Naive thymus-derived CD8-positive, alpha-beta T cell (primary cell): Measurements from ENCODE around the gene AK3. TPM values are rescaled to one million over a fixed set of nuclear protein-coding genes. Genes with fewer than 3 reads are reported as not detected.
A peak's percentile ranks its signal among the peaks of the same experiment; 100 is the strongest.
"Not testable (repeated sequence)": the region's sequence is repeated elsewhere in the genome, so short reads cannot be mapped to it uniquely, and the experiment has no call there.

Source experiments
- ATAC-seq, 2 donors: fragments of 150-1000 bp; cut with Tn5 transposase in 1 of 2; sonication (Bioruptor Pico), chemical (Tn5 transposase) in 1 of 2; 1 replicate in 1 of 2; 2 replicates in 1 of 2; pipeline ENCODE4 v1.10.0; 2021; ENCODE audit warnings: mild to moderate bottlenecking in 2 of 2, moderate library complexity in 2 of 2
- POLR2A ChIA-PET: fragments of 350-600 bp; sonication (Branson Sonifier 250); formaldehyde crosslinking; loops from one replicate; lab custom pipeline; 2021; ENCODE audit warnings: antibody characterized with exemption; lab: Charles Lee
- DNase-seq, 10 donors: peaks; one replicate each; pipeline versions ENCODE4 v3.0.0 to v3.0.0-alpha.2; 2020 to 2022
- H3K27ac Mint-ChIP-seq, 10 donors: one replicate each; pipeline ENCODE4 v1.8.0; 2020 to 2022; ENCODE audit warnings: mild to moderate bottlenecking in 10 of 10, mixed read lengths in 10 of 10, moderate library complexity in 4 of 10, inconsistent platforms in 1 of 10
- H3K27me3 Mint-ChIP-seq, 5 donors: one replicate each; pipeline ENCODE4 v1.8.0; 2021 to 2022; ENCODE audit warnings: mixed read lengths in 5 of 5
- H3K36me3 Mint-ChIP-seq, 3 donors: one replicate each; pipeline ENCODE4 v1.8.0; 2020 to 2022; ENCODE audit warnings: mixed read lengths in 3 of 3, mild to moderate bottlenecking in 2 of 3, inconsistent platforms in 1 of 3
- H3K4me1 Mint-ChIP-seq, 4 donors: one replicate each; pipeline ENCODE4 v1.8.0; 2021 to 2022; ENCODE audit warnings: mixed read lengths in 4 of 4
- H3K4me3 Mint-ChIP-seq, 10 donors: one replicate each; pipeline ENCODE4 v1.8.0; 2020 to 2022; ENCODE audit warnings: mild to moderate bottlenecking in 10 of 10, mixed read lengths in 10 of 10, moderate library complexity in 6 of 10, inconsistent platforms in 1 of 10
- H3K9me3 Mint-ChIP-seq, 9 donors: one replicate each; pipeline ENCODE4 v1.8.0; 2020 to 2022; ENCODE audit warnings: mixed read lengths in 9 of 9, mild to moderate bottlenecking in 3 of 9, inconsistent platforms in 1 of 9, moderate library complexity in 1 of 9
- polyA plus RNA-seq, 3 donors: library from polyadenylated mRNA; unstranded; fragments of 300-500 nt; fragmentation: Illumina TruSeq; gene quantifications; one replicate each; pipeline ENCODE4 v1.2.3, GENCODE V29; 2021
- total RNA-seq, 8 experiments: library from RNA in 2 of 8; stranded (reverse) in 2 of 8; gene quantifications; one replicate each; pipeline ENCODE4 v1.2.3 and lab custom pipeline; 2021 to 2026

AK3 gene
- total and polyA plus RNA-seq, 5 experiments from 2014 or later: 29.0 to 58.8 (median 41.6) TPM

DNA sequence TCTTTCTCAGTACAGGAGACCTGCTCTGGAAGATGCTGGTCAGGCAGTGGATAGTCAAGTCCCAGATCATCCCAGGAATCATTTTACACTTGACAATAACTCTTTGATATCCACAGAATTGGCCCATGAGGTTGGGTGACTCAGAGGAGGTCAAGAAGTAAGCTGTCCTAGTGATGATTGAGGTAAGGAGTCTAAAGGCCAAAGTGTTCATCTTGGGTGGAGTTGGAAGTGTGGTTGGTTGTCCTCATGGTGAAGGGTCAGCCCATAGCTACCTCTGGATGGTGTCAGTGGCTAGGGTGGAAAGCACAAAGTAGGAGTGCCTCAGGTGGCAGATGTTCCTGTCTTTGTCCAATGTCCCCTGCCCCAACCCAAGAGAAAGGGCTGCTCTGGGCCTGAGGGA is 27.7 kb upstream of the AK3 start:
- H3K9me3 Mint-ChIP-seq: peaks cover 0 to 2% (median 0%) of the 10 kb centered on the region in 9 donors
- POLR2A ChIA-PET: no interaction called here
- H3K27ac Mint-ChIP-seq: no peak overlapping the region
- H3K4me3 Mint-ChIP-seq: no peak overlapping the region
- peaks cover 0 to 3% (median under 1%) of the 10 kb centered on the region in 5 donors for H3K27me3 Mint-ChIP-seq
- no peak for ATAC-seq
- no peak for DNase-seq
- peaks cover 0 to 6% (median 0%) of the 10 kb centered on the region in 3 donors for H3K36me3 Mint-ChIP-seq
- H3K4me1 Mint-ChIP-seq: peaks cover 0 to 2% (median 0%) of the 10 kb centered on the region in 4 donors

DNA sequence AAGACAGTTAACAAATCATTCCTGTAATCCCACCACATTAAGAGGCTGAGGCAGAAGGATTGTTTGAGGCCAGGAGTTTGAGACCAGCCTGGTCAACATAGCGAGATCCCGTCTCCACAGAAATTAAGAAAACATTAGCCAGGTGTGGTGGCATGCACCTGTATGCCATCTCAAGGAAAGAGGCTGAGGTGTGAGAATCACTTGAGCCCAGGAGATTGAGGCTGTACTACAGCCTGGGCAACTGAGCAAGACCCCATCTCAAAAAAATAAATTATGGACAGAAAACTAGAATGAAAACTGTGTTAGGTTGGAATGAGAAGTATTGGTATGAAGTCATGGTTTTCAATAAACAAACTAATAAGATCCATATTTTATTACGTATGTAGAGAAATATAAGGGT is 23.0 kb upstream of the AK3 start:
- Mint-ChIP-seq H3K36me3 (no peaks in the 10 kb centered on the region), H3K4me1 (peaks cover 3 to 27% (median 13%) of the 10 kb centered on the region in 4 donors), H3K9me3 (no peaks in the 10 kb centered on the region), H3K27ac (no peak overlapping the region), H3K27me3 (peaks cover 2 to 14% (median 10%) of the 10 kb centered on the region in 5 donors), H3K4me3 (no peak overlapping the region)
- ATAC-seq (no peak), DNase-seq (no peak)
- POLR2A ChIA-PET: no interaction called here

DNA sequence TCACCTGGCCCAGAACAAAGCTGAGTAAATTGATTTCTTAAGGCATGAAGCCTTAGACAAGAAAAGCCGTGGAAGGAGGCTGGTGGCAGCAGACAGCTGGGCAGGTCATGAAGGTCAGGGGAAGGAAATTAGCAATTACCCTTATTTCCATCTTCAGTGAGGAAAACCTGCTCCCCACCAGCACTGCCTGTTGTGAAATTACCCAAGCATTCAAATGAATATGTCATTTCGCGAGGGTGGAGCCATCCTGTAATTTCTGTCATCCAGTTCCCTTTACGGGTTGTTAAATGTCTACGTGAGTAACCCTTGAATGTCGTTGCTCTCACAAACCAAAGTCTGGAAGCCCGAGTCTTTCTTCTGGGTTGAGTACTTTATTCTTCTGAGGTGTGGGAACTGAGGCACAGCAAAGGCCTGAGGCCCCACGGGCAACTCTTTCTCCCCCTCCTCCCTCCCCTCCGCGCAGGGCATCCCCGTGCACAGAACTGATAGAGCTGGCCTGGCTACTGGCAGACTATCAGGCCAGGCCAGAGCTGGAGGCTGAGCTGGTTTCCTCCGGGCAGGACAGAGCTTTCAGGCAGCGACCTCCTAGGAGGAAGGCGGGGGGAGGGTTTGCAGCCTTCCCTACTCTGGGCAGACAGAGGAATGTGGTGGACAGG is 22.0 kb upstream of the AK3 start:
- H3K27me3 Mint-ChIP-seq: peaks cover 2 to 14% (median 10%) of the 10 kb centered on the region in 5 donors
- no peaks in the 10 kb centered on the region for H3K9me3 Mint-ChIP-seq
- H3K4me3 Mint-ChIP-seq: peak overlapping the region; percentile 8 to 68 (median 55)
- H3K27ac Mint-ChIP-seq: peak overlapping the region in 5 of 10 donors; percentile 9 to 44 (median 41)
- H3K4me1 Mint-ChIP-seq: peaks cover 3 to 27% (median 13%) of the 10 kb centered on the region in 4 donors
- DNase-seq (no peak), ATAC-seq (peak; percentile 17 to 50)
- H3K36me3 Mint-ChIP-seq: no peaks in the 10 kb centered on the region
- POLR2A ChIA-PET: interaction anchor here (0.6 kb wide), 2 partner anchors 222 to 838 kb away, joined by 3 to 4 read pairs; partner anchors contain the start of gene JAK2

DNA sequence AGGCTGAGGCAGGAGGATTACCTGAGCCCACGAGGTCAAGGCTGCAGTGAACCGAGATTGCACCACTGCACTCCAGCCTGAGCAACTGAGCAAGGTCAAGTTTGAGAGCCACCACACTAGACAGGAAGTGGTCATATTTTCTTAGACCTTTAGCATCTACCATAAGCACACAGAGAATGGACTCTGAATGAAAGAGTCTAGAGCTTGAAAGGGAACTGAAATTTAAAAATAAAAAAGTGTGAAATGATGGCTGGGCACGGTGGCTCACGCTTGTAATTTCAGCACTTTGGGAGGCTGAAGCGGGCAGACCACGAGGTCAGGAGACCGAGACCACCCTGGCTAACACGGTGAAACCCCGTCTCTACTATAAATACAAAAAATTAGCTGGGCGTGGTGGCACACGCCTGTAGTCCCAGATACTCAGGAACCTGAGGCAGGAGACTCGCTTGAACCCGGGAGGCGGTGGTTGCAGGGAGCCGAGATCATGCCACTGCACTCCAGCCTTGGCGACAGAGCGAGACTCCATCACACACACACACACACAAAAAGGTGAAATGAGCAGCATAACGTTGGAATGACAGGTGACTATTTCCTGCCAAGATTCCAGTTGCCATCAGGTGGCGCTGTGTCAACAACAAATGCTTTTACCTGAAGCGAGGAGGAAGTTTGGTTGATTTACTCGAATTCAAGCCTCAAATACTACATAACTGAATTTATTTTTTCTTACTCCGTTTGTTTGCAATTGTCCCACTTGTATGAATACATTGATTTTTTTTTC is 21.3 kb upstream of the AK3 start:
- POLR2A ChIA-PET: no interaction called here
- peak overlapping the region in 5 of 10 donors; percentile 9 to 44 (median 41) for H3K27ac Mint-ChIP-seq

DNA sequence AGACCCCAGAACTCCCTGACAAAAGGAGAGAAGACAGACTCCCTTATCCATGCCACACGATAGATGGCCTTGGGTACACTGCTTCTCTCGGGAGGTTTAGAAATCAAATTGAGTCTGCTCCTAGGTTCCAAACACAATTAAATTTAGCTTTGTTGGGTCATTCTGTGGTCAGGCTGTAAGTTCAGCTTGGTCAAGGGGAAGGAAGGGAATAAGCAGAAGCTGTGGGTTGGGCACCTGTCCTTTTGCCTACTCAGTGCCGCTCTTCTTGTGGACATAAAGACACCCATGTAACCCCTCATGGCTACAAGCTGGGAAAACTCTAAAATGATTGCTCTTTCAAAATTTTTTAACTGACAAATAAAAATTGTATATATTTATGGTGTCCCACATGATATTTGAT is 19.1 kb upstream of the AK3 start:
- Mint-ChIP-seq H3K36me3 (no peaks in the 10 kb centered on the region), H3K9me3 (no peaks in the 10 kb centered on the region), H3K4me1 (peaks cover 3 to 27% (median 13%) of the 10 kb centered on the region in 4 donors), H3K4me3 (no peak overlapping the region), H3K27ac (no peak overlapping the region), H3K27me3 (peaks cover 2 to 14% (median 10%) of the 10 kb centered on the region in 5 donors)
- POLR2A ChIA-PET: no interaction called here
- DNase-seq (no peak), ATAC-seq (no peak)

More for the DNA sequence above, 21.3 kb upstream of the AK3 start:
- DNase-seq (peak; percentile 65 to 89 (median 74)), ATAC-seq (peak; percentile 88 to 91)
- H3K4me3 Mint-ChIP-seq: peak overlapping the region; percentile 8 to 68 (median 55)
- H3K9me3 Mint-ChIP-seq: no peaks in the 10 kb centered on the region
- H3K27me3 Mint-ChIP-seq: peaks cover 2 to 14% (median 10%) of the 10 kb centered on the region in 5 donors
- H3K4me1 Mint-ChIP-seq: peaks cover 3 to 27% (median 13%) of the 10 kb centered on the region in 4 donors
- no peaks in the 10 kb centered on the region for H3K36me3 Mint-ChIP-seq

DNA sequence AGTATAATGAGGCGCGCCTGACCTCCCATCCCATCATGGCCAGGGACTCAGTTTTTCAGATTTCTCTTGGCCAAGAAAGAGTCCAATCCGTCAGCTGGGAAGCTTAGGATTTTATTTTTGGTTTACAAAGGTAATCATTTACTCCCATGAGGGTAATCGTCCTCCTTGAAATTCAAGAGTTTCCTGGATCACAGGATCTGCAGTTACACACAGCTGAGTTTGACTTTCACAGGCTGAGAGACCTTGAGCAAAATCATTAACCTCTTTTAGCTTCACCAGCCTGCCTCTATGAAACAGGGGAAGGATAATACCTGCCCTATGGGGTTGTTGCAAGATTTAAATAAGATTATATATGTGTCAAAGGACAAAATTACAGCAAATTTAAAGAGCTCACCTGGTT is 15.4 kb upstream of the AK3 start:
- peaks cover 1 to 9% (median 4%) of the 10 kb centered on the region in 4 donors for H3K4me1 Mint-ChIP-seq

DNA sequence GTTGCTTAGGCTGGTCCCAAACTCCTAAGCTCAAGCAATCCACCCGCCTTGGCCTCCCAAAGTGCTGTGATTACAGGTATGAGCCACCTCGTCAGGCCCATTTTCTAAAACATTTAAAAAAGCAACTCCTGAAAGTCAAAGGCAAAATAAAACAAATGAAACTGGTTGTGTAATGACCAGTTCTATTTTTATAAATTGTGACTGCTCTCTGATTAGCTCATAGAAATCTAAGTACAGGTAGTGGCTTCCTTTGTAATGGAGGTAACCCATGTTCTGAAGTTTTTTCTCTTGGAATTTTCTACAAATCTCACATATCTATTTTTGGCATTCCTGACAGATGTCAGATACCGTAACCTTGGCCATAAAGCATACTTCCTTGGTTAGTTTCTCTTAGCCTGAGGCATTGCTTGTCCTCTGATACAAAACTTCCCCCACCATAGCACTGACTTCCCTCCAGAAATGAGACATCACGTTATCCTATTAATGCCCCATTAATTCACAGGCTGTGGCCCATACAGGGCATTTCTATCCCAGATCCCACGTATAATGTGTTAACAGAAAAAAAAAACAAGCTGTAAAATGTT is 14.1 kb upstream of the AK3 start:
- DNase-seq (no peak), ATAC-seq (no peak)
- H3K27me3 Mint-ChIP-seq: peaks cover 0 to 8% (median 0%) of the 10 kb centered on the region in 5 donors
- no peak overlapping the region for H3K4me3 Mint-ChIP-seq
- H3K27ac Mint-ChIP-seq: no peak overlapping the region
- H3K4me1 Mint-ChIP-seq: peaks cover 1 to 5% (median 3%) of the 10 kb centered on the region in 4 donors
- H3K36me3 Mint-ChIP-seq: no peaks in the 10 kb centered on the region
- POLR2A ChIA-PET: interaction anchor here (3.3 kb wide), 1 partner anchor 14 kb away, joined by 11 read pairs; the partner anchor contains the start of gene AK3
- H3K9me3 Mint-ChIP-seq: no peaks in the 10 kb centered on the region

More for the DNA sequence above, 15.4 kb upstream of the AK3 start:
- ATAC-seq: no peak
- peaks cover 1 to 17% (median 6%) of the 10 kb centered on the region in 5 donors for H3K27me3 Mint-ChIP-seq
- H3K4me3 Mint-ChIP-seq: no peak overlapping the region
- H3K36me3 Mint-ChIP-seq: no peaks in the 10 kb centered on the region
- DNase-seq: no peak
- no peaks in the 10 kb centered on the region for H3K9me3 Mint-ChIP-seq
- no peak overlapping the region for H3K27ac Mint-ChIP-seq
- POLR2A ChIA-PET: interaction anchor here (0.9 kb wide), 1 partner anchor 15 kb away, joined by 4 read pairs; no protein-coding TSS in a partner anchor

DNA sequence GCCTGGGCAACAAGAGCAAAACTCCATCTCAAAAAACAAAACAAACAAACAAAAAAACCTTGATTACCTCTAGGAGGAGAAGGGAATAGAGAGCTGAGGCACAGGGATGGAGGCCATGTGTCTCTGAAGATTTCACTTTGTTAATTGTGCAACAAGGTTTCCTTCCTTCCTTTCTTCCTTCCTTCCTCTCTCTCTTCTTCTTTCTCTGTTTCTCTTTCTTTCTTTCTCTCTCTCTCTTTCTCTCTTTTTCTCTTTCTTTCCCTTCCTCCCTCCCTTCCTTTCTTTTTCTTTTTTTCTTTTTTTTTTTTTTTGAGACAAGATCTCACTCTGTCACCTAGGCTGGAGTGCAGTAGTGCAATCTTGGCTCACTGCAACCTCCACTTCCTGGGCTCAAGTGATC is 13.5 kb upstream of the AK3 start:
- not testable (repeated sequence) for DNase-seq, ATAC-seq, H3K27ac Mint-ChIP-seq, H3K36me3 Mint-ChIP-seq, H3K27me3 Mint-ChIP-seq, H3K9me3 Mint-ChIP-seq, H3K4me3 Mint-ChIP-seq
- POLR2A ChIA-PET: interaction anchor here (3.3 kb wide), 1 partner anchor 14 kb away, joined by 11 read pairs; the partner anchor contains the start of gene AK3
- peaks cover 3 to 10% (median 5%) of the 10 kb centered on the region in 4 donors for H3K4me1 Mint-ChIP-seq

DNA sequence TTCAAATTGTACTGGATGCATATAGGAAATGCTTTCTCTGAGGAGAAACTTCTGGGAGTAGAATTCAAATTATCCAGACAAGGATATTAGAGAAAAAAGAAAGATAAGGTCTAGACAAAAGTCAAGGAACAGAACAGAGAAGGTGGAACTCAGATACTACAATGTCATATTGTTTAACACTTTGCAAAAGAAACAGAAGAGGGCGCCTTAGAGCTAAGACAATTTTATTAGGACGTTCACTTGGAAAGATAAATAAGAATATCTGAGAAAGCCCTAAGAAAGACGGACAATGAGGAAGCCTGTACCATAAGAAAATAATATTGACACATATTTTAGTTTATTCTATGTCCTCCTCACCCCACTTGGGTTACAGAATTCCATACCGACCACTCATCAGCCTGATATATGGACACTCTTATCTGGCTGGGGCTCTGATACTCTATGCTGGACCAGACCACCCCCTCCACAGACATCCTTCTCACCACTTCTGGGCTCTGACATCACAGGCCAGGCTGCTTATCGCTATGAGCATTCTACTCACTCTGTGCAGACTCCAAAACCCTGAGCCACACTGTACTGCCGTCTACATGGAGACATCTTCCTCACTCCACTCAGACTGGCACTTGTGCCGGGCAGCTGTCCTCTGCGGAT is 9.1 kb upstream of the AK3 start:
- Mint-ChIP-seq H3K4me1 (peaks cover 0 to 10% (median 4%) of the 10 kb centered on the region in 4 donors), H3K27ac (peak overlapping the region in 2 of 10 donors; percentile 29 to 49), H3K36me3 (no peaks in the 10 kb centered on the region), H3K27me3 (peaks cover 0 to 4% (median 0%) of the 10 kb centered on the region in 5 donors), H3K4me3 (no peak overlapping the region), H3K9me3 (no peaks in the 10 kb centered on the region)
- POLR2A ChIA-PET: interaction anchor here (0.7 to 1.9 kb wide), 2 partner anchors 10 to 376 kb away, joined by 3 to 7 read pairs; partner anchors contain the start of gene AK3
- ATAC-seq: peak; percentile 53 to 56
- peak in 3 of 10 donors; percentile 33 to 40 (median 39) for DNase-seq

DNA sequence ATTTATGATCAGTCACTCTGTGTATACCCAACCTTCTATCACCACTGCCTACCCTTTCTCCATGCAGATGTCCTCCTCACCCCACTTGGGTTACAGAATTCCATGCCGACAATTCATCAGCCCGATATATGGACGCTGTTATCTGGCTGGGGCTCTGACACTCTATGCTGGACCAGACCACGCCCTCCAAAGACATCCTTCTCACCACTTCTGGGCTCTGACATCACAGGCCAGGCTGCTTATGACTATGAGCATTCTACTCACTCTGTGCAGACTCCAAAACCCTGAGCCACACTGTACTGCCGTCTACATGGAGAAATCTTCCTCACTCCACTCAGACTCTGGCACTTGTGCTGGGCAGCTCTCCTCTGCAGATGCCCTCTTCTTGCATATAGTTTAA is 7.6 kb upstream of the AK3 start:
- no peak for DNase-seq

DNA sequence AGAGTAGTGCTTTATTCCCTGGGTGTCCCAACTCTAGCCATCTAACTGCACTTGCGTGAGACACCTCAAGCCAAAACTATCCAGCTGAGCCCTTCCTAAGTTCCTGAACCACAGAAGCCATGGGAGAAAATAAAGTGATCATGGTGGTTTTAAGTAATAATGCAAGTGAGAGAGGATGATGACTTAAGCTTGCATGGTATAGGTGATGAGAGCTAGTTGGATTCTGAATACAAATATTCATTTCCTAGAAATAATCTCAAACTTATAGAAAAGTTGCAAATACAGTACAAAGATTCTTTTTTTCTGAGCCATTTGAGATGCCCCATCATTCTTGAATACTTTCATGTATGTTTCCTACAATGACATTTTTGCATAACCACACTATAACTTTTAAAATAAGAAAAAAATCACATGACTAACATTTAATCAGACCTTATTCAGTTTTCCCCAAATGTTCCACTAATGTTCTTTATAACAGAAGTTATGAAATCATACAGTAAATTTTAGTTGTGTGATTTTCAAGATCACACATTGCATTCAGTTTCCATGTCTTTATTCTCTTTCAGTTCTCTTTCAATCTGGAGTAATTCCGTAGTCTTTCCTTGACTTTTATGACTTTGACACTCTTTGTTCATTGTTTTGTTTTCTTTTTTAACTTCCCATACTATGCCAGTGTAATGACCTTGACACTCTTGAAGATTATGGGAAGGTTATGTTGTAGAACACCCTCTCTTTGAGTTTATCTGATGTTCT is 5.5 kb upstream of the AK3 start:
- Mint-ChIP-seq H3K27ac (no peak overlapping the region), H3K4me3 (no peak overlapping the region), H3K9me3 (no peaks in the 10 kb centered on the region), H3K36me3 (no peaks in the 10 kb centered on the region), H3K4me1 (peaks cover 5 to 19% (median 11%) of the 10 kb centered on the region in 4 donors), H3K27me3 (no peaks in the 10 kb centered on the region)
- DNase-seq (no peak), ATAC-seq (no peak)
- POLR2A ChIA-PET: interaction anchor here (0.7 kb wide), 2 partner anchors 67 to 228 kb away, joined by 3 to 4 read pairs; no protein-coding TSS in a partner anchor

More for the DNA sequence above, 7.6 kb upstream of the AK3 start:
- Mint-ChIP-seq H3K4me3 (no peak overlapping the region), H3K36me3 (no peaks in the 10 kb centered on the region), H3K9me3 (no peaks in the 10 kb centered on the region), H3K27ac (peak overlapping the region in 1 of 10 donors; percentile 10), H3K27me3 (peaks cover 0 to 4% (median 0%) of the 10 kb centered on the region in 5 donors), H3K4me1 (peaks cover 0 to 10% (median 4%) of the 10 kb centered on the region in 4 donors)
- no peak for ATAC-seq
- POLR2A ChIA-PET: interaction anchor here (0.7 kb wide), 1 partner anchor 11 kb away, joined by 3 read pairs; no protein-coding TSS in a partner anchor
